Measurements from ENCODE around the gene RNF11.
"Not testable (repeated sequence)": the region's sequence is repeated elsewhere in the genome, so short reads cannot be mapped to it uniquely, and the experiment has no call there.

RNF11 gene

DNA sequence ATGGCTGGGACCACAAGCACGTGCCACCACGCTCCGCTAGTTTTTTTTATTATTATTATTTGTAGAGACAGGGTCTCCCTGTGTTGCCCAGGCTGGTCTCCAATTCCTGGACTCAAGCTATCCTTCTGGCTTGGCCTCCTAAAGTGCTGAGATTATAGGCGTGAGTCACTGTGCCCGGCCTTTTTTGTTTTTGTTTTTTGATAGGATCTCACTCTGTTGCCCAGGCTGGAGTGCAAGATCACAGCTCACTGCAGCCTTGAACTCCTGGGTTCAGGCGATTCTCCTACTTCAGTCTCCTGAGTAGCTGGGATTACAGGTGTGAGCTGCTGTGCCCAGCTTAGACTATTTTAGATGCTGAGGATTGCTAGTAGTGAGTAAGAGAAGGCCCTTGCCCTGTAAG, 11.8 kb upstream of the RNF11 start:
- DNase-seq (ENCODE audit: low read depth), result no peak
- no peak overlapping the region for H3K4me3 ChIP-seq (ENCODE audit: low read length)
- TF ChIP-seq, protein P1, sequence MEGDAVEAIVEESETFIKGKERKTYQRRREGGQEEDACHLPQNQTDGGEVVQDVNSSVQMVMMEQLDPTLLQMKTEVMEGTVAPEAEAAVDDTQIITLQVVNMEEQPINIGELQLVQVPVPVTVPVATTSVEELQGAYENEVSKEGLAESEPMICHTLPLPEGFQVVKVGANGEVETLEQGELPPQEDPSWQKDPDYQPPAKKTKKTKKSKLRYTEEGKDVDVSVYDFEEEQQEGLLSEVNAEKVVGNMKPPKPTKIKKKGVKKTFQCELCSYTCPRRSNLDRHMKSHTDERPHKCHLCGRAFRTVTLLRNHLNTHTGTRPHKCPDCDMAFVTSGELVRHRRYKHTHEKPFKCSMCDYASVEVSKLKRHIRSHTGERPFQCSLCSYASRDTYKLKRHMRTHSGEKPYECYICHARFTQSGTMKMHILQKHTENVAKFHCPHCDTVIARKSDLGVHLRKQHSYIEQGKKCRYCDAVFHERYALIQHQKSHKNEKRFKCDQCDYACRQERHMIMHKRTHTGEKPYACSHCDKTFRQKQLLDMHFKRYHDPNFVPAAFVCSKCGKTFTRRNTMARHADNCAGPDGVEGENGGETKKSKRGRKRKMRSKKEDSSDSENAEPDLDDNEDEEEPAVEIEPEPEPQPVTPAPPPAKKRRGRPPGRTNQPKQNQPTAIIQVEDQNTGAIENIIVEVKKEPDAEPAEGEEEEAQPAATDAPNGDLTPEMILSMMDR (conservative IDR thresholded peaks at IDR 0.05; ENCODE audit: low read depth, low read length), result no peak

GRCh38 chr1:51227231-51227960, 8.7 kb upstream of the RNF11 start:
- not testable (repeated sequence) for DNase-seq (ENCODE audit: low read depth); H3K4me3 ChIP-seq (ENCODE audit: low read length)

- H3K4me3 ChIP-seq (ENCODE audit: low read length); DNase-seq (ENCODE audit: low read depth): not testable (repeated sequence)
These were observed 7.6 kb upstream of the RNF11 start for GRCh38 chr1:51228471-51228870.

- H3K4me3 ChIP-seq (ENCODE audit: low read length), result no peak overlapping the region
- TF ChIP-seq, protein P1 (conservative IDR thresholded peaks at IDR 0.05; ENCODE audit: low read depth, low read length), result no peak
- no peak for DNase-seq (ENCODE audit: low read depth)
These were observed 5.5 kb upstream of the RNF11 start for GRCh38 chr1:51230501-51231078.

DNA sequence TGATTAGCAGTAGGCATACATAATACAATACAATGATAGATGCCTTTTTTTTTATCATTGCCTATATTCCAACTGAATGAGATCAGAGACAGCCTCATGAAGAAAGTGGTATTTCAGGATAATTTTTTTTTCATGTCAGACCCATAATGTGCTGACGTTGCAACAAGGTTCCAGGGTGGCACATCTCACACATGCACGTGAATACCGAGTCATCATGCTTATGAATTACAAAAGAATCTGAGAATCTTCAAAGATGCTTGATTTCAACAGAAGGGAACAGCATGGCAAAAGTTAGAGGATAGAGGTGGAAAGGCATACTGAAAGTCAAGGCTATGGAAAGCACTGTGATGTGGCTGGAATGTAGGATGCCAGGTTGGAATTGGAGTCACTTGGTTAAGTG, 5.0 kb upstream of the RNF11 start:
- no peak for DNase-seq (ENCODE audit: low read depth)
- no peak overlapping the region for H3K4me3 ChIP-seq (ENCODE audit: low read length)
- TF ChIP-seq, protein P1 (conservative IDR thresholded peaks at IDR 0.05; ENCODE audit: low read depth, low read length), result no peak

DNA sequence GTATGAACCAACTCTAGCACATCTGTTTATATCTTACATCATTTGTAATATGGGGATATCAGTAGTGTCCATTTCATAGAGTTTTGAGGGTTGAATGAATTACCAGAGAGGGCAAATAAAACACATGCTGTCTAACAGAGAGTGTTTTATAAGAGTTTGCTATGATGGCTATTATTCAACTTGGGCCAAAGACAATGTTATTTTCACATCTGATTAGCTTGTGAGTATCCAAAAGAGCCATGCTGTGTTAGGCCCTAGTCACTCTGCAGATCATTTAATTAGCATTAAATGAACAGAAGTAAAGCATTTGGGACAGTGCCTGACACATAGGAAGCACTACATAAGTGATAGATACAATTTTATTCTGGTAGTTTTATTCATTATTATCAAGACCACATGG, 4.2 kb upstream of the RNF11 start:
- no peak for DNase-seq (ENCODE audit: low read depth)
- no peak overlapping the region for H3K4me3 ChIP-seq (ENCODE audit: low read length)
- TF ChIP-seq, protein P1 (conservative IDR thresholded peaks at IDR 0.05; ENCODE audit: low read depth, low read length), result no peak

- DNase-seq (ENCODE audit: low read depth); H3K4me3 ChIP-seq (ENCODE audit: low read length): not testable (repeated sequence)
These were observed 1.8 kb upstream of the RNF11 start for GRCh38 chr1:51234236-51234635.

DNA sequence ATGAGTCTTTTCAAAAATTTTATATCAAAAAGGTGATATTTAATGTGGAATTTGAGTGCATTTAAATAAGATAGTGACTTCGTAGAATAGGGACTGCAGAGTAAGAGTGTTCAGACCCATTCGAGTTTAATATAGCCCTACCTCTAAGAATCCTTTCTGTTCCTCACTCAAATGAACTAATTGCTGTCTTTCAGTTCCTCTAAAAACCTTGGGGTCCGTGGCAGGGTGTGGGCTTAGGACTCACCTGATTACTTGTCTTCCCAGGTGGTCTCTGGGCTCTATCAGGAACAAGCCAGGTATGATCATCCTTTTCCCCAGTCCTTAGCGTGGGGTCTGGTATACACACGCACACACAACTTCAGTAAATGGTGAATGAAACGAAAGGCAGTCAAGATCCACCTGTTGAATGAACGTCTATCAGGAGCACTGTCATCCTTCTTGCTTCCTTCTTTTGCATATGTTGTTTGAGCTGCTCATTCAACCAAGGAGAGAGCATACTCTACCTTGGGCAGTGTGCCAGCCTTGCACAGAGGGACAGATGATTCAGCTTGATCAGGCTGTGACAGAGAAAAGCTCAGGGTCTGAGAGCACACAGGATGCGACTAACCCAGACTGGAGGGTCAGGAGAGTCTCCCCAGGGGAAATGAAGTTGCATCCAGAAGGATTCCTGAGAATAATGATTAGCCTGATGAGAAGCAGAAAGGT, 1.2 kb upstream of the RNF11 start:
- H3K4me3 ChIP-seq (ENCODE audit: low read length), result no peak overlapping the region
- TF ChIP-seq, protein P1 (conservative IDR thresholded peaks at IDR 0.05; ENCODE audit: low read depth, low read length), result no peak
- peak; percentile 20 for DNase-seq (ENCODE audit: low read depth)

All from retinal pigment epithelial cell (primary cell).